MM.1S (cell line): ENCODE data around the gene ARHGAP1.

Source experiments
- DNase-seq: peaks from one replicate; pipeline ENCODE4 v3.0.0-alpha.2; 2015
- H2AFZ ChIP-seq: fragments of 300-600 bp; sonication (generic); 2 replicates; pipeline ENCODE4 v1.6.0; 2016; ENCODE audit warnings: antibody characterized with exemption, low read length
- H3F3A ChIP-seq: fragments of 300-600 bp; sonication (generic); 2 replicates; pipeline ENCODE4 v1.6.1; 2016; ENCODE audit warnings: mild to moderate bottlenecking, antibody characterized with exemption, low read length, moderate library complexity, mixed read lengths; ENCODE audit not compliant: insufficient read depth
- H3K27ac ChIP-seq: fragments of 300-600 bp; sonication (generic); 2 replicates; pipeline ENCODE4 v1.5.1; 2016; ENCODE audit warnings: mild to moderate bottlenecking, low read length
- H3K27me3 ChIP-seq: fragments of 300-600 bp; sonication (generic); replicated peaks from 2 replicates; pipeline ENCODE4 v1.6.0; 2016; ENCODE audit warnings: low read length; ENCODE audit not compliant: insufficient read depth
- H3K36me3 ChIP-seq: fragments of 300-600 bp; sonication (generic); replicated peaks from 2 replicates; pipeline ENCODE4 v1.6.1; 2016; ENCODE audit warnings: mild to moderate bottlenecking, low read length, mixed read lengths; ENCODE audit not compliant: insufficient read depth
- H3K4me1 ChIP-seq: fragments of 300-600 bp; sonication (generic); 2 replicates; pipeline ENCODE4 v1.6.1; 2016; ENCODE audit warnings: low read length, mixed read lengths
- H3K4me2 ChIP-seq: fragments of 300-600 bp; sonication (generic); 2 replicates; pipeline ENCODE4 v1.6.0; 2016; ENCODE audit warnings: low read depth, low read length
- H3K4me3 ChIP-seq: fragments of 300-600 bp; sonication (generic); 2 replicates; pipeline ENCODE4 v1.5.1; 2016; ENCODE audit warnings: low read length, mixed read lengths
- H3K79me2 ChIP-seq: fragments of 300-600 bp; sonication (generic); 2 replicates; pipeline ENCODE4 v1.6.1; 2016; ENCODE audit warnings: mixed run types, low read length, mixed read lengths
- H3K9ac ChIP-seq: fragments of 300-600 bp; sonication (generic); 2 replicates; pipeline ENCODE4 v1.6.1; 2016; ENCODE audit warnings: low read length, mixed read lengths
- H3K9me2 ChIP-seq: fragments of 300-600 bp; sonication (generic); replicated peaks from 2 replicates; pipeline ENCODE4 v1.6.1; 2016; ENCODE audit warnings: mild to moderate bottlenecking, low read length, mixed read lengths; ENCODE audit not compliant: insufficient read depth
- H3K9me3 ChIP-seq: fragments of 300-600 bp; sonication (generic); replicated peaks from 2 replicates; pipeline ENCODE4 v1.6.1; 2016; ENCODE audit warnings: mild to moderate bottlenecking, low read length, mixed read lengths; ENCODE audit not compliant: insufficient read depth
- H4K20me1 ChIP-seq: fragments of 300-600 bp; sonication (generic); 2 replicates; pipeline ENCODE4 v1.6.1; 2016; ENCODE audit warnings: mild to moderate bottlenecking, low read length, moderate library complexity, mixed read lengths; ENCODE audit not compliant: insufficient read depth
- CTCF ChIP-seq: fragments of 300-600 bp; sonication (generic); IDR thresholded peaks from 2 replicates; pipeline ENCODE4 v1.5.1; 2016; ENCODE audit warnings: antibody characterized with exemption, low read length, mixed read lengths
- EZH2 ChIP-seq: fragments of 300-600 bp; sonication (generic); optimal IDR thresholded peaks from 2 replicates; pipeline ENCODE3; 2017; ENCODE audit warnings: low read depth, mild to moderate bottlenecking, antibody characterized with exemption, low read length, mixed read lengths
- EZH2phosphoT487 ChIP-seq: fragments of 300-600 bp; sonication (generic); IDR thresholded peaks from 2 replicates; pipeline ENCODE4 v1.6.1; 2018; ENCODE audit warnings: antibody characterized with exemption, low read length

The ARHGAP1 gene

GRCh38 chr11:46676436-46677158 is 23.8 kb downstream of the ARHGAP1 start:
- H3K27ac ChIP-seq: no peak overlapping the region
- H3K9ac ChIP-seq: no peak overlapping the region
- peaks cover 5% of the 10 kb centered on the region for H3K4me1 ChIP-seq
- no peak for DNase-seq
- peaks cover 2% of the 10 kb centered on the region for H3F3A ChIP-seq
- no peaks in the 10 kb centered on the region for H3K27me3 ChIP-seq
- no peaks in the 10 kb centered on the region for H3K36me3 ChIP-seq
- H3K9me2 ChIP-seq: no peaks in the 10 kb centered on the region
- no peaks in the 10 kb centered on the region for H4K20me1 ChIP-seq
- H3K79me2 ChIP-seq: no peaks in the 10 kb centered on the region
- no peak for TF ChIP-seq EZH2
- TF ChIP-seq EZH2phosphoT487: no peak
- no peak for TF ChIP-seq CTCF
- no peaks in the 10 kb centered on the region for H3K9me3 ChIP-seq
- H3K4me2 ChIP-seq: no peak overlapping the region
- H2AFZ ChIP-seq: no peak overlapping the region
- H3K4me3 ChIP-seq: no peak overlapping the region

DNA sequence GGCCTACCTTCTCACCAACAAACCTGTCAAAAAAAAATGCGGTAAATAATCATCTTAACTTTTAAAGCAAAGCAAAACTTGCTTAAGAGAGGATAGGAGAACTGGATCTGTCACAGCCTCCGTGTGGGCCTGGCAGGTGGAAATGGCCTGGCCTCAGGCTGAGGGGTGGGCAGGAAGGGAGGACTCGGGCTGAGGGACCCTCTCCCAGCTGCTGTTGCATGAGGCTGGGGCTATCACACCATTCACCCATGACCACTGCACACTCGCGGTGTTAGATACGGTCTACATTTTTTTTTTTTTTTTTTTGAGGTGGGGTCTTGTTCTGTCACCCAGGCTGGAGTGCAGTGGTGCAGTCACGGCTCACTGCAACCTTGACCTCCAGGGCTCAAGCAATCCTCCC is 24.5 kb downstream of the ARHGAP1 start:
- no peaks in the 10 kb centered on the region for H3K9me2 ChIP-seq
- H3K9me3 ChIP-seq: no peaks in the 10 kb centered on the region
- H3K4me3 ChIP-seq: no peak overlapping the region
- no peak overlapping the region for H2AFZ ChIP-seq
- TF ChIP-seq EZH2phosphoT487 (no peak), EZH2 (no peak), CTCF (no peak)
- no peaks in the 10 kb centered on the region for H4K20me1 ChIP-seq
- no peaks in the 10 kb centered on the region for H3K36me3 ChIP-seq
- H3K27ac ChIP-seq: no peak overlapping the region
- no peaks in the 10 kb centered on the region for H3K79me2 ChIP-seq
- H3F3A ChIP-seq: peaks cover 9% of the 10 kb centered on the region
- no peak for DNase-seq
- no peaks in the 10 kb centered on the region for H3K27me3 ChIP-seq
- no peak overlapping the region for H3K9ac ChIP-seq
- H3K4me1 ChIP-seq: peaks cover 12% of the 10 kb centered on the region
- H3K4me2 ChIP-seq: no peak overlapping the region

DNA sequence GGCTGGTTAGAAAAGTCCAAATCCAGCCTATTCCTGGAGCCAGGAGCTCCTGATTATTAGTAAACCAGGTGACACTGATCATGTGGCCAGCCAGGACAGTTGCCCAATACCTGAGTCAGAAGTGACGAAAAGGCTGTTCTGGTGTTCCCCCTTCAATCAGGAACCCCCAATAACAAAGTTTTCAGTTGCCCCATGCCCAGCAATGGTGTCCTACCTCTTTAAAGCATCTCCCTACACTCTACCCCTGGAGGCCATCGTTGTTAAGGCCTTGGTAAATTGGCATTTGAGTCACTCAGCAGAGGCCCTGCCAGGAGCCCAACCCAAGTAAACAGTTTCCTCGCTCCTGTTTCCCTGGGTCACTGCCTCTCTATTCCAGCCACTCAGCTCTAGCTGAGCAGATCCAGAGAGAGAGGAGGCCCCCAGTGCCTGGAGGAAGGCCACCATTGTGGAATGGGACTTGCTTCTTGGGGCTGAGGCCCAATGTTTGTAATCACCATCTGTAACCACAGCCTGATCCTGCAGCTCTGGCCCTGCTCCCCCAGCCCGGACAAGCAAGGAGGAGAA is 25.0 kb downstream of the ARHGAP1 start:
- no peaks in the 10 kb centered on the region for H3K9me3 ChIP-seq
- no peak overlapping the region for H3K9ac ChIP-seq
- H3F3A ChIP-seq: peaks cover 14% of the 10 kb centered on the region
- TF ChIP-seq CTCF (no peak), EZH2 (no peak), EZH2phosphoT487 (no peak)
- no peak overlapping the region for H3K4me2 ChIP-seq
- H3K27ac ChIP-seq: no peak overlapping the region
- no peaks in the 10 kb centered on the region for H3K79me2 ChIP-seq
- peaks cover 17% of the 10 kb centered on the region for H3K4me1 ChIP-seq
- no peak overlapping the region for H3K4me3 ChIP-seq
- H4K20me1 ChIP-seq: no peaks in the 10 kb centered on the region
- H3K36me3 ChIP-seq: no peaks in the 10 kb centered on the region
- H2AFZ ChIP-seq: no peak overlapping the region
- DNase-seq: no peak
- no peaks in the 10 kb centered on the region for H3K9me2 ChIP-seq
- no peaks in the 10 kb centered on the region for H3K27me3 ChIP-seq
